GM12891 (cell line): ENCODE data around the gene NEDD4L.
"Not testable (repeated sequence)": the region's sequence is repeated elsewhere in the genome, so short reads cannot be mapped to it uniquely, and the experiment has no call there.

ENCODE experiments used
- DNase-seq: peaks from one replicate; pipeline ENCODE4 v3.0.0; 2011; ENCODE audit warnings: low spot score; ENCODE audit not compliant: insufficient read length
- FAIRE-seq: peaks from 2 replicates; lab custom pipeline; 2011; peaks lifted over from hg19 to GRCh38; lab: Jason Lieb, UNC
- PAX5 ChIP-seq: IDR thresholded peaks from 2 replicates; pipeline ENCODE4 v1.6.1; 2011; ENCODE audit warnings: low read length, moderate library complexity, mild to moderate bottlenecking; ENCODE audit not compliant: insufficient read depth, severe bottlenecking
- POLR2A ChIP-seq: IDR thresholded peaks from 2 replicates; pipeline ENCODE4 v1.6.1; 2011; ENCODE audit warnings: low read depth, low read length, control low read depth
- POLR2AphosphoS5 ChIP-seq: IDR thresholded peaks from 2 replicates; pipeline ENCODE4 v1.6.1; 2011; ENCODE audit warnings: low read depth, low read length, control low read depth
- POU2F2 ChIP-seq: IDR thresholded peaks from 2 replicates; pipeline ENCODE4 v1.6.1; 2011; ENCODE audit warnings: low read depth, mild to moderate bottlenecking, control low read depth, low read length, moderate library complexity
- SPI1 ChIP-seq: IDR thresholded peaks from 2 replicates; pipeline ENCODE4 v1.6.1; 2011; ENCODE audit warnings: low read depth, low read length, control low read depth
- TAF1 ChIP-seq: IDR thresholded peaks from 2 replicates; pipeline ENCODE4 v1.6.1; 2011; ENCODE audit warnings: low read depth, low read length, control low read depth

The NEDD4L gene

DNA sequence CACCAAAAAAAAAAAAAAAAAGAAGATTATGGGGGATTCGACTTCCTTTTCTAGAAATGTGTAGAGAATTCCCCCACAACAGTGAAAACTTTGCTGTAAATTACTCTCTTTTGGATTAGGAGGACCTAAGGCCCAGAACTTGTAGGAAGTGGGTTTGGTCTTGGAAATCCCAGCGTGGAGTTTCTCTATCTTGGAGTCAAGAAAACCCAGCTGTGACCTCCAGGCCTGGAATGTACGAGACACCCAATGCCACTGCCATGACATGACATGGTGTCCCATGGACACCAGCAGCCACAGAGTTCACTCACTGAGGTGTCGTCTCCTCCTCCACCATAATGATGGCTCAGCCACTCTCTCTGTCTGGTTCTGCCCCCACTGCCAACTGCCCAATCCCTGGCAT, 382.6 kb downstream of the NEDD4L start:
- DNase-seq (no peak), FAIRE-seq (no peak)
- TF ChIP-seq PAX5 (no peak), TAF1 (no peak), POU2F2 (no peak), POLR2A (no peak)

- no peak for FAIRE-seq
Observed at GRCh38 chr18:58427321-58427720, 383.3 kb downstream of the NEDD4L start.

DNA sequence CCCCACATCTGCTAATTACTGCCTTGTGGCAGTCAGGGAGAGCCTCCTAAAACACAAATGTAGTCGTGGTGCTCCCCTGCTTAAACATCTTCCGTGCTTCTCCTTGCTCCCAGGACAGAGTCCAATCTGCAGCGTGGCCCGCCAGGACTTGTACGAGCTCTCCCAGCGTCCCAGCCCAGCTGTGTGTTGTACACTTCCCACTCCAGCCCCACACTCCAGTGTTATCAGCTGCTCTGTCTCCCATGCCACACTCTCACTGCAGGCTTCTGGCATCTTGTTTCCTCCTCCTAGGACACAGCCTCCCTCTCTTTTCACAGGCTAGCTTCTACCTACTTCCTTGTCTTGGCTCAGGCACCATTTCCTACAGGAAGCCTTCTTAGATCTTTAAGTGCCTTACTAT, 385.4 kb downstream of the NEDD4L start:
- DNase-seq, result no peak
- no peak for TF ChIP-seq TAF1
- no peak for TF ChIP-seq POLR2AphosphoS5
- no peak for TF ChIP-seq SPI1
- TF ChIP-seq PAX5, result no peak
- no peak for TF ChIP-seq POU2F2
- TF ChIP-seq POLR2A, result no peak
- FAIRE-seq, result no peak

More at GRCh38 chr18:58427321-58427720, 383.3 kb downstream of the NEDD4L start:
- TF ChIP-seq PAX5, result no peak
- no peak for TF ChIP-seq TAF1
- no peak for TF ChIP-seq POLR2A
- TF ChIP-seq POLR2AphosphoS5, result no peak
- no peak for TF ChIP-seq SPI1
- no peak for TF ChIP-seq POU2F2
- no peak for DNase-seq

- DNase-seq (no peak), FAIRE-seq (no peak)
- TF ChIP-seq POLR2A (no peak), POLR2AphosphoS5 (no peak), POU2F2 (no peak), PAX5 (no peak), SPI1 (no peak), TAF1 (no peak)
Observed at GRCh38 chr18:58431215-58431614, 387.2 kb downstream of the NEDD4L start.

- TF ChIP-seq POLR2A, result no peak
- no peak for TF ChIP-seq PAX5
- TF ChIP-seq TAF1, result no peak
- no peak for TF ChIP-seq POLR2AphosphoS5
- TF ChIP-seq POU2F2, result no peak
- TF ChIP-seq SPI1, result no peak
- FAIRE-seq (no peak), DNase-seq (no peak)
Observed at GRCh38 chr18:58432050-58432727, 388.2 kb downstream of the NEDD4L start.

- FAIRE-seq, DNase-seq: not testable (repeated sequence)
Observed at GRCh38 chr18:58435221-58436005, 391.4 kb downstream of the NEDD4L start.

- TF ChIP-seq POU2F2, result no peak
- no peak for TF ChIP-seq SPI1
- no peak for TF ChIP-seq POLR2AphosphoS5
- TF ChIP-seq TAF1, result no peak
- FAIRE-seq (peak; percentile 40), DNase-seq (no peak)
Observed at GRCh38 chr18:58438161-58438957, 394.3 kb downstream of the NEDD4L start.

DNA sequence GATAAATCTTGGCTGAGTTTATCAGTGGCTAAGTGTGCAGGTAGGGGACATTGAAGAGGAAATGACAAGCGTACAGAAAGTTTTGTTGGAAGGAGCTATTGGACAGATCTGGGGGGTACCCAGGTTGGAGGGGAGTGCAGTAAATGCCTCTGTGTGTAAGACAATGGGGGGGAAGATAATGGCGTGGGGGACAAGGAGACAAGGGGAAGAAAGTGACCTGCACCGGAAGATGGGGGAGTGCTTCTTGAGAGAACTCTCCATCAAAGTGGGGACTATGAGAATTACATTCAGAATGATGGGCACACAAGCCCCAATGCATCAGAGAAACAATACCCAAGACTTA, 394.9 kb downstream of the NEDD4L start:
- peak; percentile 85 for FAIRE-seq
- no peak for DNase-seq
- no peak for TF ChIP-seq PAX5
- no peak for TF ChIP-seq POLR2AphosphoS5
- no peak for TF ChIP-seq POU2F2
- TF ChIP-seq SPI1, result no peak
- no peak for TF ChIP-seq TAF1
- TF ChIP-seq POLR2A, result no peak

GRCh38 chr18:58443671-58444070, 399.6 kb downstream of the NEDD4L start:
- no peak for DNase-seq
- FAIRE-seq, result no peak
- TF ChIP-seq POLR2A (no peak), POU2F2 (no peak), PAX5 (no peak), POLR2AphosphoS5 (no peak), SPI1 (no peak), TAF1 (no peak)

DNA sequence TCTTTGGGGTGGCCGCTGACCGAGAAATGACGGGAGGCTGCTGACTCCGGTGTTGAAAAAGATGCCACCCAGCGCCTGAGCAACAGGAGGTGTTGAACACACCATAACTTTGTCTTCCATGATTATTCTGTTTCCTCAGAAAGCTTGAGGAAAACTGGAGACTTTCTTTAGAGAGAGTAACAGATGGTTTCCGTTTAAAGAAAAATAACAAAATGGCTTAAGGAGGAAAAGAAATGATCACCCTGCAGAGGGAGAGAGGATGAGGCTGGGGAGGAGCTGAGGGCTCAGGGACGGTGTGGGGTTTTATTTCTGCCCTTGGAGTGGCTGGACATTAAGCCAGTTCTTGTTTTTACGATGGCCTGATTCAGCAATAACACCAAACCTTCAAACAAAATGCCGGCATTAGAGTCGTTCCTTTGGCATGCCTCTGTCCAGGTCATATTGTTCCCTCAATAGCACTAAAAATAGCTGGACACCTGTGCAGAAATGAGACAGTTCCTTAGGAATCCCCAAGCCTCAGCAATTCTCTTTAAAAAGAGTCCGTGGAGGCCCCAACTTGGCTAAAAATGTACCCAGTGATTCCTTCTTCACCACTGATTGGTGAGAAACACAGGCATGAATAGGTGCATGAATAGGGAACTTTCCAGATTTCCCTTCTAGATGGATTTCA, 402.5 kb downstream of the NEDD4L start:
- TF ChIP-seq PAX5 (no peak), POU2F2 (no peak)
- FAIRE-seq (no peak), DNase-seq (no peak)
